Measurements from ENCODE around the gene DNAH1.

- TF ChIP-seq CTCF (IDR thresholded peaks at IDR 0.05; ENCODE audit: poor library complexity), result no peak
- no peak for TF ChIP-seq EZH2phosphoT487 (IDR thresholded peaks at IDR 0.05; ENCODE audit: low read depth, severe bottlenecking, unreplicated experiment)
These were observed 118.5 kb downstream of the DNAH1 start for GRCh38 chr3:52434491-52435115.

Measured in hepatocyte (in vitro differentiated cells).